Endometrium (tissue), 2 donors: ENCODE data around the gene FEN1.

Source experiments
- FAIRE-seq: peaks from 2 replicates; lab custom pipeline; 2012; peaks lifted over from hg19 to GRCh38; lab: Jason Lieb, UNC
- donor health status: control.
- donor health status: control.

The FEN1 gene

DNA sequence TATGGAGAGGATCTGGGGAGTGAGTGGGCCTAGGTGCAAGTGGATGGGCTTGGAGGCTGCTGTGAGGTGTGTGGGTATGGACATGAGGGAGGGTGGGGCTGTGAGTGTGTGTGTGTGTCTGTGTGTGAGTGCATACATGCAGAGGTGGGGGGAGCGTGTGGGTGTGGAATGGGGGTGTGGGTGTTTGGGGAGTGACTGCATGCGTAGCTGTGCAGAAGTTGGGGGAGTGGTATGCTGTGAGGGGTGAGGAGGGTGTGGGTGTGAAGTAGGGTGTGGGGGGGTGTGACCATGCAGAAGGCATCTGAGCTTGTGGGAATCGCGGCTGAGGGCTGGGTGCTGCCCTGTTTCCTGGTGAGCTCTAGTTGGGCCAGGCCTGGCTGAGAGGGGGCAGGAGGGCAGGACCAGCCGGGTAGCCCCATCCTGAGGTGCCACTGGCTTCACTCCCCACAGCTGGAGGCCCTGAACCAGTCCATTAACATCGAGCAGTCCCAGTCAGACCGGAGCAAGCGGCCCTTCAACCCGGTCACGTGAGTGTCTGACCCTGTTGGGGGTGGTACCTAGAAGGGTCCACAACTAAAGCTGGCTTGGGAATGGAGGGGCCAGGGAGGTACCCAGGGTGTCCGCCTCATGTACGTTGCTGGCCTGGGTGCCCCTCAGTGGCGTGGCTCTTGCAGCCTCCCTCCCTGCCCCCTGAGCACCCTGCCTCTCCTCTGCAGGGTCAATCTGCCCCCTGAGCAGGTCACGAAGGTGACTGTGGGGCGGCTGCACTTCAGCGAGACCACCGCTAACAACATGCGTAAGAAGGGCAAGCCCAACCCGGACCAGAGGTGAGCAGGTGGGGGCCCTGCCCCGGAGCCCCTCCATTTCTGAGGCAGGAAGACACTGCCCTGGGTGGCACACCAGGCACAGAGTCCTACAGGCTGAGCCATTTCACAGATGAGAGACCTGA is 16.8 kb upstream of the FEN1 start:
- no peak for FAIRE-seq

DNA sequence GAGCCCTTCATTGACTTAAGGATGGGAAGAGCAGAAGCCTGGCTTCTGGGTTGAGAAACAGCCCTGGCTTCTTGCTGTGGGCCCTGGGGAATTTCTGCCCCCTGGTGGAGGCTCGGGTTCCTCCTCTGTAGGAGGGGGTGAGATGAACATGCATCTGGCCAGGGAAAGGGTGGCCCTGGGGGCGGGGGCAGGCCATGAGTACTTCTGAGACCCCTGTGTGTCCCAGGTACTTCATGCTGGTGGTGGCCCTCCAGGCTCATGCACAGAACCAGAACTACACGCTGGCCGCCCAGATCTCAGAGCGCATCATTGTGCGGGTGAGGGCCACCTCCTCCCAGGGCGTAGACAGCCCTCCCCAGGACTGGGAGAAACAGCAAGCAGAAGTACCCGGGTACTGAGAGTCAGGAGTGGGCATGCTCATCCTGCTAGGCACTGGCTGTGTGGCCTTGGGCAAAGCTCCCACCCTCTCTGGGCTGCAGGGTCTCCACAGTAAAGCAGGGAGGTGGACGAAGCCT is 16.1 kb upstream of the FEN1 start:
- FAIRE-seq: no peak

DNA sequence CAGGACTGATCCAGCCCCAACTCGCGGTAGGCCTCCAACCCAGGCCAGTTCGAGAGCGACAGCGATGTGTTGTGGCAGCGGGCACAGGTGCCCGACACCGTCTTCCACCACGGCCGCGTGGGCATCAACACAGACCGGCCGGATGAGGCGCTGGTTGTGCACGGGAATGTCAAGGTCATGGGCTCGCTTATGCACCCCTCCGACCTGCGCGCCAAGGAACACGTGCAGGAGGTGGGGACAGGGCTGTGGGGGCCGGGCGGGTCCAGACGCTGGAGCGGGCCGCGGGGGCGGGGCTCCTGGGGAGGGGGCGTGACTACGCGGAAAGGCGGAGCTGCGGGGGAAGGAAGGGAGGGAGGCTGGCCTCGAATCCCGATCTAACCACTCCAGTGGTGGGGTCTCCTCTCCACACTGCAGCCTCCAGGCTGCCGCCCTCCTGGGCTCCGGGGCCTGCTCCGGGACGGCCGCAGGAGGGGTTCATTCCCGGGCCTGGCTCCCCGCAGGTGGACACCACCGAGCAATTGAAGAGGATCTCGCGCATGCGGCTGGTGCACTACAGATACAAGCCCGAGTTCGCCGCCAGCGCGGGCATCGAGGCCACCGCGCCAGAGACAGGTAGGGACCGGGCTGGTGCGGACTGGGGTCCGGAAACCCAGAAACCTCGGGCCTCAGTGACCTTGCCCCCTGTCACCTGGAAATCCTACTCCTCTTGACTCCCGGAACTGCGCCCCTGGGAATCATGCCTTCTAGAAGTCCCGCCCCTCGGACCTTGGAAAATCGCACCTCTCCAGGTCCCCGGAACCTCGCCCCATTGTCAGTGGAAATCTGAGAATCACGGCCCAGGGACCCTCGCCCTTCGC is 15.2 kb upstream of the FEN1 start:
- no peak for FAIRE-seq

DNA sequence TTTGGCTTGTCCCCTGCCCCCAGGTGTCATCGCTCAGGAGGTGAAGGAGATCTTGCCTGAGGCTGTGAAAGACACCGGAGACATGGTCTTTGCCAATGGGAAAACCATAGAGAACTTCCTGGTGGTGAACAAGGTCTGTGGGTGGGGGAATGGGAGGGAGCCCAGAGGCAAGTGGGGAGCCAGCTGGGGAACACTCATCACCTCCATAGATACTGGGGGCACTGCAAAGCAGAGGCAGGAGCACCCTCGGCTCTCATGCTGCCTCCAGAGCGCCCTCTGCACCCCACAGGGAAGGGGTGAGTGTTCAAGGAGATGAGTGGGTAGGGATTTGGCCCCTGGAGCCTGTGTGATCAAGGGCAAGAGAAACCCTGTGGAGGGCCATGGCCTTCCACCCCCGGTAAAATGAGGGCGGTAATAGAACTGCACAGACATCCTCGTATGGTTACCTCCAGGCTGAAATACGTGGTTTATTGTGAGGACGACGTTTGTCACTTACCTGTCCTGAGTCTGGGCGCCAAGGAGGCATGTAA is 14.3 kb upstream of the FEN1 start:
- FAIRE-seq: no peak

DNA sequence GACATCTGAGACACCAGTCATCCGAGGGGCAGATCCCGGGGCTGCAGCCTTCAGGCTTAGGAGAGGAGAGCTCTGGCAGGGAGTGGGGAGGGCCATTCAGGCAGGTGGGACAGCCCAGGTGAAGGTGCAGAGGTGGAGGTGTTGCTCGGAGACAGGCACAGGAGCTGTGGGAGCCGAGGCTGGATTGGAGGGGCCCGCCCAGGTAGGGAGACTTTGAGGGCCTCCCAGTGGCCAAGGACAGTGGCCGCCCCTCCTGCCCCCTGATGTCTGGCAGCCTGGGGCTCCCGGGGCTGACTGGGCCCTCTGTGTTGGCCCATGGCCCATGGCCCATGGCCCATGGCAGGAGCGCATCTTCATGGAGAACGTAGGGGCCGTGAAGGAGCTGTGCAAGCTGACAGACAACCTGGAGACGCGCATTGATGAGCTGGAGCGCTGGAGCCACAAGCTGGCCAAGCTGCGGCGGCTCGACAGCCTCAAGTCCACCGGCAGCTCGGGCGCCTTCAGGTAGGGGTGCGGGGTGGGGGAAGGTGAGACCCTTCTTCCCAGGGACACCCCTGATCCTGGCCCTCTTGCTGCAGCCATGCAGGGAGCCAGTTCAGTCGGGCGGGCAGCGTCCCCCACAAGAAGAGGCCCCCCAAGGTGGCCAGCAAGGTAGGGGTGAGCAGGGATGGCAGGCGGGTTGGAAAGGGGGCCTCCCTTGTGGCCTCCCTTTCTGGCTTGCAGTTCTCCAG is 13.6 kb upstream of the FEN1 start:
- FAIRE-seq: no peak

DNA sequence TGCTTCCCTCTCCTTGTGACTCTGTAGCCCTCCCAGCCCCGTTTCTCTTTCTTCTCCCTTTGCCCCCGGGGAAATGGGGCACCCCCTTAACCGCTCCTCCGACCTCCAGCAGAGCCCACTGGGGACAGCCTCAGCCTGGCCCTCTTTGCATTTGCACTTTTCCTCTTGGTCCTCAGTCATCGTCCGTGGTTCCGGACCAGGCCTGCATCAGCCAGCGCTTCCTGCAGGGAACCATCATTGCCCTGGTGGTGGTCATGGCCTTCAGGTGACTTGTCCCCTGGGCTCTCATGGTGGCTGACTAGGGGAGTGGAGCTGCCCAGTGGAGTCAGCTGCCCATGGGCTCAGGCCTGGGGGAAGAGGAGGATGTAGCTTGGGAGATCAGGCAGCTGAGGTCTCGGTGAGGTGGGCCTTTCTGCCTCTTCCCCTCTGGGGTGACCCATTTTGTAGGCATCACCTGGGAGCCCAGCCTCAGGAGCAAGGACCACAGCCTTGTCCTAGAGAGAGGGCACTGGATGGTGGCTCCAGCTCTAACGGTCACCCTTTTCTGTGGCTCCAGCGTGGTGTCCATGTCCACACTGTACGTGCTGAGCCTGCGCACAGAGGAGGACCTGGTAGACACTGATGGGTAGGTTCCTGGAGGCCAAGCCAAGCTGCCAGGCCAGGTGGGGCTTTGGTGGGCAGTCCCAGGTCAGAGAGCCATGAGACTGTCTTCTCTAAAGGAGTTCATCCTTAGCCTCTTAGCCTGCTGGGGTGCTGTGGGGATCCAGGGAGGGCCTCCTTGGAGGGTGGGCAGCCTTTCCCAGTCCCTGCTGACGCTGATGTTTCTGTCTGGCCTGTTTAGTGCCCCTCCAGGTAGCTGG is 12.8 kb upstream of the FEN1 start:
- FAIRE-seq: no peak

DNA sequence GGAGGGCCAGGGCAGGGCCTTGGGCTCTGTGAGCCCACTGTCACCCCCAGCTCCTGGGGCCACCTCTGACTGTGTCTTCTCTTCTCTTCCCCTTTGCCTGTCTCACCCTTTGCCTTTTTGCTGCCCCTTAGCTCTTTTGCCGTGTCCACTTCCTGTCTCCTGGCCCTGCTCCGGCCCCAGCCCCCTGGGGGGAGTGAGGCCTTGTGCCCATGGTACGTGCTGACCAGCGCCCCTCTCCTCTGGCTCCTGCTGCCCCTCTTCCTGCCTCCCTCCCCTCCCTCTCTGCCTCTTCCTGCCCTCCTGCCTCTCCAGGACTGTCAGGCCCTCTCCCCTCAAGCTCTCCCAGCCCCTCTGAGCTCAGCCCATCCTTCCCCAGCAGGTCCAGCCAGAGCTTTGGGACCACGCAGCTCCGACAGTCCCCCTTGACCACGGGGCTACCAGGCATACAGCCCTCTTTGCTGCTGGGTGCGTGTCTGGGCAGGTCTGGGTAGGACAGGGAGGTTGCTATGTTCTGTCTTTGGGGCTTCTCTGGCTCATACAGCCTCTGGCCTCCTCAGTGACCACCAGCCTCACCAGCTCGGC is 12.0 kb upstream of the FEN1 start:
- no peak for FAIRE-seq

DNA sequence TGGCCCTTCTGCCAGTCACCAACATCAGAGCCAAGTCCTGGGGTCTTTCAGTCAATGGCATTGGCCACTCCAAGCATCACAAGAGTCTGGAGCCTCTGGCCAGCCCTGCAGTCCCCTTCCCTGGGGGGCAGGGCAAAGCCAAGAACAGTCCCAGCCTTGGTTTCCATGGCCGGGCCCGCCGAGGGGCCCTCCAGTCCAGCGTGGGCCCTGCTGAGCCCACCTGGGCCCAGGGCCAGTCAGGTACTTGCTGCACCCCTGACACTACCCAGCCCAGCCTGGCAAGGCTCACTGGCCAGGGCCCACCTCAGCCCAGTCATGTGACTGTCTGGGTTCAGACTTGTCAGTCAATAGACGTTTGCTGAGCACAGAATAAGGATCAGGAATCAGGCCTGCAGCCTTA is 11.1 kb upstream of the FEN1 start:
- no peak for FAIRE-seq

DNA sequence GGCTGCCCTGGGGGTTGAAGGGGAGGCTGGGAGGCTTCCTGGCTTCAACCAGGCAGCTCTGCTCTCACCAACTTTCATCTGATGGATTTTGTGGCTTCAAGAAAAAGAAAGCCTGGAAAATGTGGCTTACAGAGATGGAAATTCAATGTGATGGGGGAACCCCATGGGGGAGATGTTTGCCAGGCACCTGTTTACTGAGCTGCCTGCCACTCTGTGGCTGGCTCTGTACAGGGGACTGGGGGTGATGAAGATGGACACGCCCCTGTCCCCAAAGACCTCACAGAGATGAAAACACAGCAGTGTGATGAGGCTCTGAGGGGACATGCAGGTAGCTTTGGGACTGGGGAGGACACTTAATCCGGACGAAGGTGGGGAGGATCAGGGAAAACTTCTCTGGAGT is 10.4 kb upstream of the FEN1 start:
- FAIRE-seq: no peak

DNA sequence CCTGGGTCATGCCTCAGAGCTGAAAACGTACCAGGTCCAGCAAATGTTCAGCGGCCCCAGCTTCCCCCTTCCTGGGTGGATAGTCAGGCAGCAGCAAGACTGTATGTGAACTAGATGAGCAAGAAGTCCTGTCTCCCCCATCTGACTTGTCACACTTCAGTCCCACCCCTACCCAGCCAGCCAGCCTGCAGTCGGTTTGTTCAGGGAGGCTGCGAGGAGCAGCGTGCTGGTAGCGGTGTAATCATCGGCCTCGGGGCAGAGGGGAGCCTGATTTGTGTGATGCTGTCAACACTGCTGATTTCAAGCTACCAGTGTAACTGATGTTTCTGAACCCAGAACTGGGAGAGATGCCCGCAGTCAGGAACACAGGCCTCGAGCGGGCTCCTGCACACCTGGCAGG is 9.9 kb upstream of the FEN1 start:
- FAIRE-seq: no peak

DNA sequence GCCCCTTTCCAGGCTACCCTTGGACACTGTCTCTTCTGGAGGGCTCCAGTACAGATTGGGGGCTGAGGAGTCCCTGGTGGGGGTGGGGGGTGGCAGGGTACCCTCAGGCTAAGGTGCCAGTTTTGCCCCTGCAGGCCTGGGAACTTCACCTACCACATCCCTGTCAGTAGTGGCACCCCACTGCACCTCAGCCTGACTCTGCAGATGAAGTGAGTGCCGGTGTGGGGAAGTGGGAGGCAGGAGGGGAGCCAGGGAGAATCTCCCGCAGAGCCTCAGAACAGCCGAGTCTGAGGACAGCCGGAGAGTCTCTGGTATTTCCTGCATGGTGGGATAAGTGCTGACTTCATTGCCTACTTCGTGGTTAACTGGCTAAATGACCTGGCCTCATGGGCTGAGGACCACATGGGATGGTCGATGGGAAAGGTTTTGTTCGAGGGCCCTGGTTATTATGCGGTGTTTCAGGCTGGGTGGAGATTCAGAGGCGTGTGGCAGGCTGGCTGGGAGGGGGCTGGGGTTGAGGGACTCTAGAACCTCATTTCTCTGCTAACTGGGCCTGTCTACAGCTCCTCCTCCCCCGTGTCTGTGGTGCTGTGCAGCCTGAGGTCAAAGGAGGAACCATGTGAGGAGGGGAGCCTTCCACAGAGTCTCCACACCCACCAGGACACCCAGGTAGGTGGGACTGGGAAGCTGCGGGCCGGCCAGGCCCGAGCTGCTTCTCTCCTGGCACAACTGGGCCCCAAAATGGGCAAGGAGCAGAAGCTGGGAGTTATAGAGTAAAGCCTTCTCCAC is 8.8 kb upstream of the FEN1 start:
- FAIRE-seq: no peak

DNA sequence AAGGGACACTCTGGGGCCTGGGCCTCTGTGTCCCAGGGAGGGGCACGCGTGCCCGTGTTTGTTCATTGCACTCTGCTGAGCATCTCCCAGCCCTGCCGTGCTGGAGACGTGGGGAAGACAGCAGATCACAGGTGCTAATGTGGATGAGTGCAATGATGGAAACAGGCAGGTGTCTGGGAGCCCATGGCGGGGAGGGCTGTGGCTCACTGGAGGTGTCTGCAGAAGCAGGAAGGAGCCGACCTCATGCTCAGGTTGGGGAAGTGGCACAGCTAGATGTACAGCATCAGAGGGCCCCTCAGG is 8.3 kb upstream of the FEN1 start:
- no peak for FAIRE-seq

DNA sequence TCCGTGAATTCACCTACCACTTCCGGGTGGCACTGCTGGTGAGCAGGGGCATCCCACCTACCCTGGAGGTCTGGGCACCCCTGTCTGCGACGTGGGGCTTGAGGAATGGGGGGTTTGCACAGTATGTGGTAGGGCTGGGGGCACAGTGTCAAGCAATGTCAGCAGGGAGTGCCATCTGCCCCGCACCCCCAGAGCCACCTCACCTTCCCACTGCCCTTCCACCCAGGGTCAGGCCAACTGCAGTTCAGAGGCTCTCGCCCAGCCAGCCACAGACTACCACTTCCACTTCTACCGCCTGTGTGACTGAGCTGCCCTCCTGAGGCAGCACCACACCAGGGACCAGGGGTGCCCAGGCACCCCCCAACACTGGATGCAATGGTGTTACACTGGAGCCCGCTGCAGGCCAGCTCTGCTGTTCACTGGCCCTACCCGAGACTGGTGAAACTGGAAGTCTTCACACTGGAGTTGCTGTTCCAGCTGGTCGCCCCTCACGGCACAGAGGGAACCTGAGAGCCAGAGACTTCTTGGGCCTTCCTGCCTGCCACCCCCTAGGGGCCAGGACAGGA is 6.8 kb upstream of the FEN1 start:
- FAIRE-seq: no peak

DNA sequence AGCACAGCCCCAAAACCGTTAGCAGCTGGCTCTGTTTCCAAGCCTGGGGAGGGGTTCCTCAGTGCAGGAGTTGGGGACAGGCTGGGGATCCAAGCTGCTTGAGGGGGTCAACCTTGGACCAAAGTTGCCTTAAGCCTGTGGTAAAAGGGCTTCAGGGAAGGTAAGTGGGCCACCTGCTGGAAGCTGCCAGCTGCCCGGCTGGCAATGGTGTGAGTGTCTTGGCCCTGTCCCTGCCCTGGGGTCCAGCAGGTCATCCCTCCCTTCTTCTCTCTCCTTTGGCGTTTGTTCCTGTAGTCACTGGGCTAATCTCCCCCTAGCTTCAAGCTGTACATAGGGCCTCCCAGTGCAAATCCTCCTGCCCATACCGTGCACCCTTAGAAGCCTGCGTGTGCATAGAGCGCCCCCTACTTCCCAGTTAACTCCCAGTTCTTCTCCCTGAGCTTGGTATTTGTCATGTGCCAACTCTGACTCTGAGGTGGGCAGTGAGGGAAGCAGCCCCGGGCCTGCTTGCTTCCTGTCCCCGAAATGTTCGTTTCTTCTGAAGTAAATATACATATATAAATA is 4.7 kb upstream of the FEN1 start:
- no peak for FAIRE-seq

DNA sequence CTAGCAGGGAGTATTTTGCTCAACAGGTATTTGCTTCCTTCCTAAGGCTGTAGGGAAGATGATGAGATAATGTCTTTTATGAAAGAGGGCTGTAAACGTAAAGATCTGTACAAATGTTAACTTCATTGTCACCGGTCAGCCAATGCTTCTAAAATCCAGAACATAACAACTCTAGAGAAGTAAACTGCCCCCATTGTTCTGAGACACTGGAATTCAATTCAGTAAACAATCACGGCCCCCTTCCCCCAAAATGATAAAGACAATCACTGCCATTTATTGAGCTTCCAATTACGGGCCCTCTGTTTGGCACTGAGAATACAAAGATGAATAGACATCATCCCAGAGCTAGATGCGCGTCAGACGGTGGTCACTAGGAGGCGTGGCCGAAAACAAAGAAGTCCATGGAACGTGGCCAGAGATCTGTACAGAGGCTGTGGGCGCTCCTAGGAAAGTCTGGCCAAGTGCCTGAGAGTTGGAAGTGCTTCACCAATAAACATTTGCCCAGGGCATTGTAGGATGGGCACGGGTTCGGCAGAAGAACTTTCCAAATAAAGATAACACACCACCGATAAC is 888 bp upstream of the FEN1 start:
- FAIRE-seq: no peak

DNA sequence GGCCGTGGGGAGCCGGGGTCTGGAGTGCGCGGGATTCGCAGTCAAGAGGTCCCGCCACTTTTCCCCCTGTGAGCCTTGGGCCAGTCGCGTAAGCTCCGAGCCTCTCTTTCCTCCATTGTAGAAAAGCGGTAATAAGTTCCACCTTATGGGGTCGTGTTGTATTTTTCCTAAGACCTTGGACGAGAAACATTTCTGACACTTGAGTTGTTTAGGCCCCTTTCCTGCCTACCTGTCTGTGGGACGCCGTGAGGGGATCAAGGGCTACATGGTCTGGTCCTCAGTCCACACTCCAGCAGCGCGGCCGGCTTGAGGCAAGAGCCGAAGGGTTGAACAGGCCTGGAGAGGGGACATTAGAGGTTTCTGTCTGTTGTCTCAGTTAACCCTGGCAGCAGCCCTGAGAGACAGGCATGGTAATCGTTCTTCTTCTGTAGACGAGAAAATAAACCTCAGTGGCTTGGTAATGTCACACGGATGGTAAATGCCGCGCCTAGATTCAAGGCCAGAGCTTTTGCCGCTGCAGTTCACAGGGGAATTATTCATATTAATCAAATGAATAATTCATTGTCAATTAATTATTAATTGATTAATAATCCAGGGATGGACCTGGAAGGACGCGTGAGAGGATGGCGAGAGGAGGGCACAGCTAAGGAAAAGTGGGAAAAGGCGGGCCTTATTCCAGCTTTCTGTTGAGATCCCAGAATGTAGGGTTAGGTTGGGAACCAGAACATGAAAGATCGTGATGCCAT is 545 bp downstream of the FEN1 start:
- FAIRE-seq: no peak

DNA sequence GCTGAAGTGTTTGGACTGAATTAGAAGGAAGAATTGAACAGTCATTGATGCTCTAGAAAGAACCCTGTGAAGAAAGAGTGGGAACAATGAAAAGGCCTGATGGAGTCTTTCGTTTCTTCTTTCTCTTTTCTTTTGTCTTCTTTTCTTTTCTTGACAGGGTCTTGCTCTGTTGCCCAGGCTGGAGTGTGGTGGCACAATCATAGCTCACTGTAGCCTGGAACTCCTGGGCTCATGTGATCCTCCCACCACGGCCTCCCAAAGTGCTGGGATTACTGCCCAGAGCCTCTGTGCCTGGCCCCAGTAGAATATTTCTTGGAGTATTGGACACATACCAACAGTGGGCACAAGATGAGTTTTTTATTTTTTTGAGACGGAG is 1.1 kb downstream of the FEN1 start:
- no peak for FAIRE-seq

DNA sequence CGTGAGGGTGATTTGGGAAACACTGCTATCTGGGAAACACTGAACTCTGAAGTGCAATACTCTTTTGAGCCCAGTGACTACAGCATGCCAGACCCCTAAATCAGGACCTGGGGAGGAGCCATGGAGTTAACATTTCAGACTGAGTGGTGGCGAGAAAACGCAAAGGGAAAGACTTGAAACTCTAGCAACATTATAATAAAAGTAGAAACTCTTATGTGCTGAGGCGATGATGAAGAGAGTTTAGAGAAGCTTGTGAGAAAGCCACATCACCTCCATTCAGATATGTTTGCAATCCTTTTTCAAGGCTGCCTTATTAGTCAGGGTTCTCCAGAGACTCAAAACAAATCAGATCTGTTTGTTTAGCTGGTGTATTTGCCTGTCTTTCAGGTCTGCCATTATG is 1.9 kb downstream of the FEN1 start:
- no peak for FAIRE-seq
